GM18867 (cell line): Measurements from ENCODE around the gene ZNF14.
"Not testable (repeated sequence)": the region's sequence is repeated elsewhere in the genome, so short reads cannot be mapped to it uniquely, and the experiment has no call there.

Experiments
- ATAC-seq: cut with Tn5 transposase; IDR thresholded peaks from one replicate; pipeline ENCODE4 v1.9.1; 2021; ENCODE audit warnings: mild to moderate bottlenecking, moderate library complexity; ENCODE audit not compliant: unreplicated experiment

ZNF14 gene

DNA sequence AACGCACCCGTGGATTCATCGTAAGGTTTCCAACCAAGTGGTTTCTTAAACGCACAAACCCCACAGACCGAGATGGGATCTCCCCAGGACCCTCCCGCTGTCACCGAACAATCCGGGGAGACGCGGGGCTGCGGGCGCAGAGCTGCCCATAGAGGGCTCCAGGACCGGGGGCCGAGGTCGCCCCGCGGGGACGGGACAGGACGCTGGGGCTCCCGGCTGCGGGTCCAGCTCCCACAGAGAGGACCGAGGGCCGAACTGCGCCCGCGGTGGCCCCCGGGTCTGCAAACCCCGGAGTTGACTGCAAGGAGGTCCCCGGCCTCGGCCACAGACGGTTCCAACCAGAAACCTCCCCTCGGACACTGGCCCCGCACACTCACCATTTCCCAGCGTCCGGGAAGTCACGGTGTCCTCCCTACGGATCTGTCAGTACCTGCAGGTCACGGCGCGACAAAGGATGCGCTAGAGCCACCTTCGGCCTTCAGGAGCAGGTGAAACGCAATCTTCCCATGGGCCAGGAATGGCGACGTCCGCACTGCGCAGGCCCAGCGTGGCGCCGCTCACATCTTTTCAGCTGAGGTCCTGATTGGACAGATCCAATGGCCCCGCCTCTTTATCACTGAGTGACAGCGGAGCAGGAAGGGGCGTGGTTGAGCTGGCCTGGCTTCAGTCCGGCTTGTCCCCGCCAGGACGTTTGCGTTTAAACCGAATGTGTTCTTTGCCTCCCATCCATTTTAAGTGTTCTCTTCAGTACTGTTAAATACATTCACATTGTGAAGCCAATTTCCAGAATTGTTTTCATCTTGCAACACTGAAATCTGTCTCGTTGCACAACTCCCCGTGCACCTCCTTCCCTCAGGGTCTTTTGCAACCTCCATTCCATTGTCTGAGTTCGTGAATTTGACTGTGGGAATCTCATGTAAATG, at the start of gene ZNF14:
Gene ZNF14, minus strand, starts transcription at position 534 of the 923 bp plus-strand sequence. Its CDS starts 154 bp downstream, at position 380.
- ATAC-seq = peak; percentile 99

DNA sequence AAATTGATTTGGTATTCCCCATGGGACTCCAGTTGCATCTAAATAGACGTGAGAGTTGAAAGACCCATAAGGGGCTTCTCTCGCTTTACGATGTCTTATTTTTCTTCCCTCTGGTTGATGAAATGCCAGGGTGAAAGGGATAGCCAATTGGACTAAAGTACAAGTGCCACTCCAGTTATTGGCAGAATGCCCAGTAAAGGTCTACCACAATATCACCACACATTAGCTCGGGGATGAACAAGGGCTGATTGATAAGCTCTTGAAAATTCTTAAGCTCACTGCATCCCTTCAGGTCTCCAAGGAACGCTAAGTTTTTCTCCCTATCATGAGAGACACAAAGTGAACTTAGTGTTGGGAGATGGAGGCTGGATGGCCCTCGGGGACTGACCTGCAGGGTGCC, 48.9 kb upstream of the ZNF14 start:
- not testable (repeated sequence) for ATAC-seq

DNA sequence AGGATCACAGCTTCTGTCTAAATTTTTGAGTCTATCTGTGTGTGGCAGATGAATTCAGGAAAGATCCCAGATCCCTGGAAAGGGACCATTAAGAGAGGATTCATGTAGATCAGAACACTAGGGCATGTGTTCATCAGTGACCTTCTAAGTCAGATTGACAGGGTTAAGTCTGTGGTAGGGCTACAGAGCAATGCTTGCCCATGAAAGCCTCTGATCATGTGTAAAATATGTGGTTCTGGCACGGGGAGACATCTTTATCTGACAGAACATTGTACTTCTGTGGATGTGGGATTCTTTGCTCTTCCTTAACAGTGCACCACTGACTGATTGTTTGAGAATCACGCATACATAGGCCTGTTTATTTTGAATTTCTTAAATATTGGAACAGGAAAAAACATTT, 45.8 kb upstream of the ZNF14 start:
- ATAC-seq = no peak

DNA sequence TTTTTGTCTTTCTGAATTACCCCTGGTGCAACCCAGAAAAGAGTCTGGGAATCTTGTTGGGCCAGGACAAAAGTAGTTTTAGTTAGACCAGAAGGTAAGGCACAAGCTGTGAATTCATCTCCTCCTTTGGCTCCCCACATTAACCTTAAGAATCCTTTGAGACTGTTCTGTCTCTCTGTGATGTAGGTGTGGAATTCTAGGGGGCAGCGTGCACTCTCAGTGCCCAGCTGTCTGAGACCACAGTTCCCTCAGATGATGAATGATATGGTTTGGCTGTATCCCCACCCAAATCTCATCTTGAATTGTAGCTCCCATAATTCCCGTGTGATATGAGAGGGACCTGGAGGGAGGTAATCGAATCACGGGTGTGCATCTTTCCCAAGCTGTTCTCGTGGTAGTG, 44.8 kb upstream of the ZNF14 start:
- ATAC-seq = no peak

DNA sequence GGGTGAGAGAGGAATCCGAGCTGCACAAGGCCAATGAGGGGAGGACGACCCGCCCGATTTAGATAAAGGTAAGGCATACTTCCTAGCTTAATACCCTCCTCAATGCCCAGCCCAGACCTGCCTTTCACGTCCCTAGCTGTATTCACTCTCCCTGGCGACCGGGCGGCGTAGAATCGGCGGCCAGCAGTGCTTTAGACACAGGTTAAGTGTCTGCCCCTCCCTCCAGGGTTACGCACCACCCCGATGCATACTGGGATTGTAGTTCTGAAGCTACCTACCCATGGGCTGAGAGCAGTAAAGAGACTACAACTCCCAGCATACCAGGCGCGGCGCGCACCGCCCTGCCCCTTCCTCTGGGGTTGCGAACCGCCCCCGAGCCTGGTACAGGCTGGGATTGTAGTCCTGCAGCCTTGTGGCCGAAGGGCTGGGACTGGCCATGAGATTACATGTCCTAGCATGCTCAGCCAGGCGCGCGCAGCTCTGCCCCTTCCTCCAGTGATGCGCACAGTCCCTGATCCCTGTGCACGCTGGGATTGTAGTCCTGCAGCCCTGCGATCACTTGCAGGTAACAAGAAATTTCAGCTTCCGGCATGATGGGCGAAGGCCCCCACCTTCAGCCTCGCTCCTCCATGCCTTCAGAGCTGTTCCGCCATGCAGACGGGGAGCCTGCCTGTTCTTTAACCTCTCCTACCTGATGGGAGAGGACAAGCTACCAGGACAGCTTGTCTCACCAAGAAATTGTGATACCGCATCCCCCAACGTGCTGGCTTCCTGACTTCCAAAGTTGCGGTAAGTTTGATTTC, 43.5 kb upstream of the ZNF14 start:
- peak; percentile 98 for ATAC-seq

DNA sequence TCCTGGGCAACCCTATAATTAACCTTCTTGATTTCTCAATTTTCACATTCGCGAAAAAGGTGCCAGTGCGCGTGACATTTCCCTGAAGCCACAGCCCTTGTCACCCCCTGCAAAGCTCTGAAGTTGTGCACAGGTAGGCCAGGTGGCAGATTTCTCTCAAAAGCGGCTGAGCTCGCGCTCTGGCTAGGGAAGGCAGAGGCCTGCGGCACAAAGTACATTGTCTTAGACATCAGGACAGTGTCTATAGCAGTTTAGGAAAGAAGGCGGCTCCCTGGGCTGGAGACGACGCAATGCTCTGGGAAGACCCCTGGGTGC, 42.9 kb upstream of the ZNF14 start:
- ATAC-seq = no peak

DNA sequence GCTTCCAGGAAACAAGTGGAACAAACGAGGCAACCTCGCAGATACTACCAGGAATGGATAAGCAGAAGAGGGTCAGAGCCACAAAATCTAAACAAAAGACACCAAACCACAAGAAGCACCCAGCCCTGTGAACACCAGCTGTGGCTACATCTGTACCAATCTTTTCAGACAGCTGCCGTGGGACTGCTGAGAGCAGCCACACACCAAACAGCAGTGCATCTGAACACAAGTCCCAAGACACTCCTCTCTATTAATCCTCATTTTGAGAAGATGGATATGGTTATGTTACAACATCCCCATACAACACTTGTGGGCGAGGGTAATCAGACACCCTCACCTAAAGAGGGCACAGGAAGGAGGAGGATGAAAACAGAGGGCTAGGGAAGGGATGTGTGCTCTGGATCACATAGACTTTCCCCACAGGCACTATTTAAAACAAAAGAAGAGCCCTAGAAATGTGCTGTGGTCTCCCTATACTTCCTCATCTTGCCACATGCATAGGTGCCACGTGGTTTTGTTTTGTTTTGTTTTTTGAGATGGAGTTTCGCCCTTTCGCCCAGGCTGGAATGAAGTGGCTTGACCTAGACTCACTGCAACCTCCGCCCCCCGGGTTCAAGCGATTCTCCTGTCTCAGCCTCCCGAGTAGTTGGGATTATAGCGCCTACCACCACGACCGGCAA, 41.6 kb upstream of the ZNF14 start:
- no peak for ATAC-seq

DNA sequence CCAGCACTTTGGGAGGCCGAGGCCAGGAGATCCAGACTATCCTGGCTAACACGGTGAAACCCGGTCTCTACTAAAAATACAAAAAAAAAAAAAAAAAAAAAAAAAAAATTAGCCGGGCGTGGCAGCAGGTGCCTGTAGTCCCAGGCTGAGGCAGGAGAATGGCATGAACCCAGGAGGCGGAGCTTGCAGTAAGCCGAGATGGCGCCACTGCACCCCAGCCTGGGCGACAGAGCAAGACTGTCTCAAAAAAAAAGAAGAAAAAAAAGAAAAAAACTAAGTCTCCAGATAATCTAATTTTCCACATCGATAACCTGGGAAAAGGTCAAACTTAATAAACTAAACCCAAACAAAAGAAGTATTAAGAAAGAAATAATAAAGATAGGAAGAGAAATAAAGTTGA, 39.1 kb upstream of the ZNF14 start:
- ATAC-seq = not testable (repeated sequence)

DNA sequence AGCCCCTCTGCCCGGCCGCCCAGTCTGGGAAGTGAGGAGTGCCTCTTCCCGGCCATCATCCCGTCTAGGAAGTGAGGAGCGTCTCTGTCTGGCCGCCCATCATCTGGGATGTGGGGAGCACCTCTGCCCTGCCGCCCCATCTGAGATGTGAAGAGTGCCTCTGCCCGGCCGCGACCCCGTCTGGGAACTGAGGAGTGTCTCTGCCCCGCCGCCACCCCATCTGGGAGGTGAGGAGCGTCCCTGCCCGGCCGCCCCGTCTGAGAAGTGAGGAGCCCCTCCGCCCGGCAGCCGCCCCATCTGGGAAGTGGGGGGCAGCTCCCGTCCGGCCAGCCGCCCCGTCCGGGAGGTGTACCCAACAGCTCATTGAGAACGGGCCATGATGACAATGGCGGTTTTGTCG, 37.1 kb upstream of the ZNF14 start:
- ATAC-seq = not testable (repeated sequence)

DNA sequence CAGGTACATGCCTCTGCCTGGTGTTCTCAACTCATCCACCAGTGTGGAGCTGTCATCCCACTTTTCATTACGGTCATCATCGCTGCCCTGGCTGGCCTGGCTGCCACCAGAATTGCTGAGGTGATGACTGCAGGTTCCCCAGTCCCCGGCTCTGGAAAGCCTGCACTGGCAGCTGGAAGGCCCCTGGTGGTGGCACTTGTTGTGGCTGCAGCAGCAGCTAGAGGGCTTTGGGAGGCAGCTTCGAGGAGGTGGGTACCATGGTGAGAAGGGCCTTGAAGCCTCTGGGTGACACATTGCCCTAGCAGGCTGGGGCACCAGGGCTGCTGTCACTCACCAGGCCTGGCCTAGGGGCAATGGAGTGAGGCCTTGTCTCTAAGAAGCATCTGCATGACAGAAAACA, 25.3 kb upstream of the ZNF14 start:
- ATAC-seq = no peak

DNA sequence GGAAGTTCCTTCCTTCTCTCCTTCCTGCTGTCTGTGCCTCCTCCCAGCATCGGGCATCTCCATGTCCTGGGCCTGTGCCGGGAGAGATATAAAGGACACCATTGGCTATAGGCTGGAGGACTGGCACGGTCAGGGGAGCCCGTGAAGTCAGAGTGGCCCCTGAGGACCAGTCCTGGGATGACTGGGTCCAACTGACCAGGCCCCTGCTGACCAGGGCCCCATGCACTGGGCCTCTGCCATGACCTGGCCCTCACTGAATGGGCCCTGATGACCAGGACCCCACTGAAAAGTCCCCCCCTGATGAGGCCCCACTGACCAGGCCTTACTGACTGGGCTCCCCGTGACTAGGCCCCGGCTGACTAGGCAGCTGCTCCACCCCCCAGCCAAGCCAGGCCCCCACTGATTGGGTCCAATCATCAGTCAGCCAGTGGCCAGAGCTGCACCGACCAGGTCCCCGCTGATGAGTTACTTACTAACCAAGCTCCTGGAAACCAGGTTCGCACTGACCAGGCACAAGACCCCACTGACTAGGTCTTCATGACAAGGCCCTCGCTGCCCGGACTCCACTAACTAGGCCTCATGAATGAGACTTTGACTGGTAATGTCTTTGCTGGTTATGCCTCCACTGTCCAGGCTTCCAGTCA, 20.0 kb upstream of the ZNF14 start:
- ATAC-seq = no peak

DNA sequence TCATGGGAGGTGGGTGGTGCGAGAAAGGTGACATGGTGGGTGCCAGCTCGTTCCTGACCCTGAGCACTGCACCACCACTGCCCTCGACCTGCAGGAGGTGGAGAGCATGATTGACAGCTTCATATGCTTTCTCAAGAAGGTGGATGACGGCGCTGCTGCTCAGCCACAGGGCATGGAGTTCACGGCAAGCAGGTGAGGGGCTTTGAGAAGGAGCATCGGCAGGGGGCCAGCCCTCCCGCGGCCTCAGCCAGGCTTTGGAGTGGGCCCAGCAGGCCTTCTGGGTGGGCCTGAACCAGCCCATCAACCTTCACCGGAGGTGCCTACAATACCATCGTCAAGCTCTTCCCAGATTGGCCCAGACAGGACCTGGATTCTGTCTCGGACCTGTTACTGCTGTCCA, 18.9 kb upstream of the ZNF14 start:
- ATAC-seq = no peak

DNA sequence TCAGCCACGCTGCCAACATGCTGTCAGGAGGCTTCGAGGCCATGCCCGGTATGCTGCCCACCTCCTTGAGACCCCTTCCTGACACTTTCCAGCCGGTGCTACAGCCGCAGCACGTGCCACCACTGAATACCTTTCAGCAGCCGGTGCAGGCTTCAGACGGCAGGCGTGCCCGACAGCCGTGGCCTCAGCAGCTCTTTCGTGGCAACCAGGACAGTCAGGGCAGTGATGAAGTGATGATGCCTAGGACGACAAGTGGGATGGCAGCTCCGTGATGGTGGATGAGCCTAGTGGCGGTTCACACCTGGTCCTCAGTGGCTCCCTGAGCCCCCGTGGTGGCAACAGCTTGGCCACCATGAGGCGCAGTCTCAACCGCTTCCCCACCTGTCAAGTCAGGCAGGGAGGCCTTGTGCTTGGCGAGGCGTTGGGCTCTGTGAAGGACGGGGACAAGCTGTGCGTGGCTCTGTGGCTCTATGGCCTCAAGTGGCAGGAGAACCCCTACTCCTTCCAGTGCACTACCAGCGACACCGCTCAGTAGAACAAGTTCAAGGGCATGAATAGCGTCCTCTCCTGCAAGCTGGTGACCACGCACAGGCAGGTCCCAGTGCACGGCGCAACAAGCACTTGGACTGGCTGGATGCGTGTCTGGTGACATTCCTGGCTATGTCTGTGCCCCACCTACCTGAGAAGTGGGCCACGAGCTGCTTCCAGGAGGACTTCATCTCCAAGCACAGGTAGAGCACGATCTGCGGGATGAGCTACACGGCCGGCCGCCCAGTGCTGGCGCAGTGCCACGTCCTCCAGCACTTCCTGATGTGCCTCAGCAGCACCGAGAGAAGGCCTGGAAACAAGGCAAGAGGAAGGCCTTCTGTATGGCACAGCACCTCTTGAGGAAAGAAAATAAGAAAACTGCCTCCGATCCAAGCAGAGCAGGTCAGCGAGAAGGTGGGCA, 18.2 kb upstream of the ZNF14 start:
- no peak for ATAC-seq

DNA sequence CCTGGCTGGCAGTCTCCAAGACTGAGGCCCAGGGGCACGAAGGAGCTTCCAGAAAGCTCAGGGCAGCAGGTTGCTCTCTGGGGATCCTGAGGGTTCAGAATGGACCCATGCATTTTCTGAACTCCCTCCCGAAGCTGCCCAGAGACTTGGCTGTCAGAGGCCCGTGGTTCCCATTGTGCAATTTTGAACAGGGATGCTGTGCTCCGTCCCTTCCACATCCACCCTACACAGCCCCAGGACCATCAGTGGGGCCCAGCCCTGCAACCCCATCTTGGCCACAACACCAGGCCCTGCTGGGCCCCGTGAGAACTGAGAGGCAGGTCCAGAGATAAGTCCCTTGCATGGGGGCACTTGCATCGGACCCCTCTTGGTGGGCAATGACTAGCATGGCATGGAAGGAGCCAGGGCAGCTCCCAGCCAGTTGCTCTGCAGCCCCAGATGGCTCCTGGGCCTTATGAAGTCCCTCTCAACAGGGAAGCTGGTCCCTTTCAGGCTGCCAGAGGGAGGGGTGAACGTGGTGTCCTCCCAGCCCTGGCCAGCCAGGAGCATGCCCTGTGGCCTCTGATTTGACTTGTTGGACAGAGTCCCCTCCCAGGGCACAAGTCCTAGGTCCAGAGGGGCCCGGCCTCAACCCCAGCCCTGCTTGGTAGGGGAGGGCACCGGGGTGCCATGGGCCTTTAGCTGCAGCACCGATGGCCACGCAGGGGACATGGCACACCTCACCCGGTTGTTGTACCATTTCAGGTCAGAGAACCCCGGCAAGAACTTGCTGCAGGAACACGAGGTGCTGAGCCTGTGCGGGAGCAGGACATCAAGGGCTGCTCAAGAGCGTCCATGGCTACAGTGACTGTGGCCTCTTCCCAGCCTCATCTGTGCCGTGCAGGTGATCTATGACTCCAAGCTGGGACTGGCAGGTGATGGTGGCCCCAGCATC, 17.3 kb upstream of the ZNF14 start:
- ATAC-seq = no peak

DNA sequence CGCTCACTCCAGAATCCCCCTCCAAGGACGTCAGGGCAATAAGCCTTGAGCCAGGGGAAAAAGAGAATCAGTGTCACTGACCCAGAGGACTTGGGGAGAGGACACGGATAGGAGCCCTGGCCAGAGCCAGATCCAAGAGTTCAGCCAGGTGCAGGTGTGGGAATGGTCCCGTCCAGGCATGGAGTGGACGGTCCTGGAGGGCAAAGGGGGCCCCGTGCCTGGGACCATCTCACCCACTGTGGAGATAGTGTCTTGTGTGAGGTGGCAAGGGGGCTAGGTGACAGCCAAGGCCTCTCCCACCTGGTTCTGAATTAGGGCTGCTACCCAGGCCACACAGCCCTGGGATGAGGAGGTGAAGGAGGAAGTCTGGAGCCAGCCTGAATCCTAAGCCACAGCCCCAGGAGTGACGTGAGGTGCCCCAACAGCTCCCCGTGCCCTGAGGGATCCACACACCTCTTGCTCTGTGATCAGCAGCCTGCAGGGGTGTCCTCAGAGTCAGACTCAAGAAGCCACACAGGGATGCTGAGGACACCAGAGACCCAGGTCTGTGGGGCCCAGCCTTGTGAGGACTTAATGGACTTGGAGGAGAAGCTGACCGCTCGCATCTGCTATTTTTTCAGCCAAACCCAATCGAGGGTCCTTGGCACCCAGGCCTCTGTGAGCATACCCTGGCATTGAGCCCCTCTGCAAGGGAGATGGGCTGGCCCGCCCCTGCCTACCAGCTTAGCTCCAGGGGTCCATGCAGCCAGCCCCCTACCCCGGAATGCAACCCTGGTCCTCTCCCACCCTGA, 16.4 kb upstream of the ZNF14 start:
- ATAC-seq = no peak

DNA sequence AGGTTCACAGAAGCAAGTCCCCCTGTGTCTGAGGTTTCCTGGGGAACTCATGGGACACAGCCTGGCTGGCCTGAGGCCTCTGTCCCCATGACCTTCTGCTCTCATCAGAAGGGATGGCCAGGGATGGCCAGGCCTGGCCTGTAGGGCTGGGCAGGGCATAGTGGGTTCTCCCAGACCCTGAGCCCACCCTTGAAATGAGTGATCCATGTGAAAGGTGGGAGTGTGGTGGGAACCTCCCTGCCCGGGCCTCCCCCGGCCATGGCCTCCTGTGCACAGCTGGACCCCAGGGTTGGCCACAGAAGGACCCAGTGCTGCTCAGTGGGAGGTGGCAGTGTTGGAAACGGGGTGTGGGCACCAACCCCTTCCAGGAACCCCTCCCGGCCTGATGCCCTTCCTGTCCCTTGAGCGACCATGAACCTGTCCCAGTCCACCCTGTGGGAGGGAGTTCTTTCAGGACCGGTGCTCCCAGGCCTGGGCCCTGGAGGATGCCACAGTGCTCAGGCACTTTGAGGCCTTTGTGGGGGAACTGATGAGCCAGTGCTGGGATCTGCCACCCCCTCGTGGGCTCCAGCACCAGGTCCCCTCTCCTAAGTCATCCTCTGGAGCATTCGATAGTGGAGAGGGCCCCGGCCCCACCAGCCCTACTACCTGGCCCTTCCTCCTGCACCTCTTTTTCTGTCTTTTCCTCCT, 15.5 kb upstream of the ZNF14 start:
- no peak for ATAC-seq
